Progenitor cell of endocrine pancreas (in vitro differentiated cells): Measurements from ENCODE around the gene PRKCE. TPM values are rescaled to one million over a fixed set of nuclear protein-coding genes. Genes with fewer than 3 reads are reported as not detected.

Source experiments
- DNase-seq: peaks from one replicate; pipeline ENCODE4 v3.0.0; 2021; ENCODE audit warnings: low spot score; ENCODE audit not compliant: unreplicated experiment
- H3K27ac Mint-ChIP-seq: 2 replicates; pipeline ENCODE4 v1.8.0; 2021; ENCODE audit warnings: mild to moderate bottlenecking, moderate library complexity, mixed read lengths
- H3K27me3 Mint-ChIP-seq: 2 replicates; pipeline ENCODE4 v1.8.0; 2021; ENCODE audit warnings: mixed read lengths
- H3K36me3 Mint-ChIP-seq: 2 replicates; pipeline ENCODE4 v1.8.0; 2022; ENCODE audit warnings: mixed read lengths; ENCODE audit not compliant: insufficient read depth
- H3K4me1 Mint-ChIP-seq: 2 replicates; pipeline ENCODE4 v1.8.0; 2021; ENCODE audit warnings: low read depth, mixed read lengths
- H3K4me3 Mint-ChIP-seq: 2 replicates; pipeline ENCODE4 v1.8.0; 2021; ENCODE audit warnings: low read depth, mild to moderate bottlenecking, moderate library complexity, mixed read lengths
- H3K9me3 Mint-ChIP-seq: 2 replicates; pipeline ENCODE4 v1.8.0; 2021; ENCODE audit warnings: low read depth, mixed read lengths
- CTCF ChIP-seq: fragments of 200-600 bp; sonication (generic); IDR thresholded peaks from one replicate; pipeline ENCODE4 v1.5.0; 2021; ENCODE audit warnings: antibody characterized with exemption, mild to moderate bottlenecking; ENCODE audit not compliant: unreplicated experiment
- total RNA-seq: library from RNA; stranded (reverse); gene quantifications from 2 replicates; pipeline ENCODE4 v1.2.1, GENCODE V29; 2021

PRKCE gene
- total RNA-seq, 1 donor from 2014 or later, result 4.2 TPM

DNA sequence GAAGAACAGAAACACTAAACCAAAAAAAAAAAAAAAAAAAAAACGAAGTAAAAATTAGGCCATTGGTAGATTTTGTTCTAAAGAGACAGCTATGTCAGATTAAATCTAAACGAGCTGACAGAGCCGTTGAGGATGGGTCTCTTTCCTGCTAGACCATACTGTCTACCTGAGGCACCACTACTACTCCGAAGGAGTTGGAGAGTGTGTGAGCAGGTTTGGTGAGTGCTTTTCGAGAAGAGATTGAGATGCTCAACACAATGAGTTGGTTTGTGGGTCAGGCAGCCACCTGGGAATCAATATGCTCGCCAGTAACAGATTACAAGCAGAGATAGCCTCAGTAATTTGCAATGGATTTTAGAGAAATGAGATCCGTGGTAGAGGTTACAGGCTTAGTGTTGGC, 364.2 kb downstream of the PRKCE start:
- no peak for DNase-seq
- Mint-ChIP-seq H3K4me1 (peaks cover 4% of the 10 kb centered on the region), H3K27ac (no peak overlapping the region), H3K9me3 (peaks cover 3% of the 10 kb centered on the region), H3K36me3 (no peaks in the 10 kb centered on the region), H3K4me3 (no peak overlapping the region), H3K27me3 (no peaks in the 10 kb centered on the region)
- TF ChIP-seq CTCF, result no peak

DNA sequence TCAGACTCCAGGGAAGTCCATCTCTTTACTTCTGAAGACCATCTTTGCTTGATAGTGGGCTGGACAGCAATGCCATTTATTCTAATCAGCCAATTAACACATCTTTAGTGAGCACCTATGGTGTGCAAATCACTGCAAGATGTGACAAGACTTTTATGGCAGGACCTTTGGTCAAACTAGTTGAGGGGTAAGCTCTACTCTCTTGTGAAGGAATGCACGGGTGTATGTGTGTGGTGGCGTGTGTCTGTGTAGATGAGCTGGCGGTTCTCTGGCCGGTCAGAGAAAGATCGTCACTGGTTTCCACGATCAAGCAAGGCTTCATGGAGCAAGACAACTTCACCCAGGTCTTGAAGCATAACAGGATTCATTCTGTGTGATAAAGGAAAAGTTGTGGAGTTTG, 364.6 kb downstream of the PRKCE start:
- H3K27ac Mint-ChIP-seq, result no peak overlapping the region
- H3K4me1 Mint-ChIP-seq, result peaks cover 4% of the 10 kb centered on the region
- peaks cover 6% of the 10 kb centered on the region for H3K9me3 Mint-ChIP-seq
- no peaks in the 10 kb centered on the region for H3K36me3 Mint-ChIP-seq
- no peak for TF ChIP-seq CTCF
- no peak for DNase-seq
- H3K4me3 Mint-ChIP-seq, result no peak overlapping the region
- H3K27me3 Mint-ChIP-seq, result no peaks in the 10 kb centered on the region

DNA sequence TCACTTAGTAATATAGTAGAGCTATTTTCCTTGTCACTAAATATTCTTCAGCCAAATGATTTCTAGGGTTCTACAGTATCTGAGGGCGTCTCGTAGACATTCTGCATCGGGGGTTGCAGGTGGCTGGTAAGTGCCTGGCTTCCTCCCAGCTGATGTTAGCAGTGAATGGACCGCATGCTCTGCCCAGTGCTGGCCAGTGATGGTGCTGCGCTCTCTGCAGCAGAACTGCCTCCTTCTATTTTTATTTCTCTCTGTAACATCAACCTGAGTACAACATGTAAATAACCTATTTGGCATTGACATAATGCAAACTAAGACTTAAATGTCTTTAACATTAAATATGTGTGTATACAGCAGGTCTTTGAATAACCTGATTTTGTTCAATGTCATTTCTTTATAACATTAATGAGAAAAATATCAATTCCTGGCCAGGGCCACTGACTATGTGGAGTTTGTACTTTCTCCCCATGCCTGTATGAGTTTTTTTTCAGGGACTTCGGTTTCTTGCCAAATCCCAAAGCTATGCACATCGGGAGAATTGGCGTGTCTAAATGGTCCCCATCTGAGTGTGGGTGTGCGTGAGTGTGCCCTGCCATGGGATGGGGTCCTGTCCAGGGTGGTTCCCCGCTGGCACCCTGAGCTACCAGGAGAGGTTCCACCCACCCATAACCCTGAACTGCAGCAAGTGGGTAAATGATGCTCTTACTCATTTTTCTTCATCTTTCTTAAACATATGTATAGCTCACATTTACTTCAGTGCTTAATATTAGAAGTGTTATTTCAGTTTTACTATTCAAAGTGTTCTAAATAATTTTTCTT, 367.5 kb downstream of the PRKCE start:
- Mint-ChIP-seq H3K4me1 (peaks cover 4% of the 10 kb centered on the region), H3K27me3 (no peaks in the 10 kb centered on the region), H3K9me3 (peaks cover 13% of the 10 kb centered on the region), H3K4me3 (no peak overlapping the region), H3K27ac (no peak overlapping the region), H3K36me3 (no peaks in the 10 kb centered on the region)
- TF ChIP-seq CTCF, result peak; percentile 6
- DNase-seq, result no peak

DNA sequence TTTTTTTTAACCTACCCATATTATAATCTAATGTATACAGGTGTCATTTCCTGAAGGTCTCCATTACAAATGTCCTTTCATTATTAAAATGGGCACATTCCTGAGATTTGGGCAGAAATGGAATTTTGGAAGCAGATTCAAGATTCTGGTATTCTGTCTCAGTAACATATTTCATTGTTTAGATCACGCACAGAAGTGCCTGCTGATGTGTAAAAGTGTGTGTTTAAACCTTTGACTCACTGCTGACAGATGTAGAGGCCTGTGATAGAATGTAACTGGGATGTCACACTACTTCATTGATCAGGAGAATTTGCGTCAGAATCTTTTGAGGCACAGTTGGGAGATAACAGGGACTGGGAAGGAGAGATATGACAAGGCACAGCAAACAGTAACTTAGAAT, 368.9 kb downstream of the PRKCE start:
- Mint-ChIP-seq H3K27me3 (no peaks in the 10 kb centered on the region), H3K36me3 (no peaks in the 10 kb centered on the region)
- no peak for TF ChIP-seq CTCF

GRCh38 chr2:46023165-46023854, 371.8 kb downstream of the PRKCE start:
- no peaks in the 10 kb centered on the region for H3K36me3 Mint-ChIP-seq
- no peaks in the 10 kb centered on the region for H3K27me3 Mint-ChIP-seq
- peaks cover 18% of the 10 kb centered on the region for H3K4me1 Mint-ChIP-seq
- DNase-seq, result no peak
- no peak overlapping the region for H3K4me3 Mint-ChIP-seq
- H3K27ac Mint-ChIP-seq, result no peak overlapping the region
- no peak for TF ChIP-seq CTCF
- peaks cover 13% of the 10 kb centered on the region for H3K9me3 Mint-ChIP-seq

More for the DNA sequence above, 368.9 kb downstream of the PRKCE start:
- no peak for DNase-seq
- Mint-ChIP-seq H3K27ac (no peak overlapping the region), H3K4me3 (no peak overlapping the region), H3K4me1 (peaks cover 14% of the 10 kb centered on the region), H3K9me3 (peaks cover 13% of the 10 kb centered on the region)
